GM12878 (cell line): ENCODE results near the gene DPYSL3. TPM values are rescaled to one million over a fixed set of nuclear protein-coding genes. Genes with fewer than 3 reads are reported as not detected.

Experiments used
- ATAC-seq: fragments of 200-7000 bp; cut with Tn5 transposase; 3 replicates; pipeline ENCODE4 v1.9.1; 2020; ENCODE audit warnings: mild to moderate bottlenecking, moderate library complexity
- BruUV-seq: library from RNA; stranded (reverse); fragments of 400-500 nt; replicated peaks from 2 replicates; lab custom pipeline; 2021; lab: Mats Ljungman, UMichigan
- CTCF ChIA-PET: fragments of 300-600 bp; sonication (Branson Sonifier 250); formaldehyde crosslinking; extraction: SDS; loops from one replicate; lab custom pipeline; 2021; ENCODE audit warnings: inconsistent platforms; lab: Yijun Ruan, JAX
- POLR2A ChIA-PET: fragments of 350-600 bp; formaldehyde crosslinking; extraction: SDS; loops from one replicate; lab custom pipeline; 2021; ENCODE audit warnings: inconsistent platforms; lab: Charles Lee
- RAD21 ChIA-PET: fragments of 300-600 bp; sonication (Branson Sonifier 250); formaldehyde crosslinking; loops from one replicate; lab custom pipeline; 2023; ENCODE audit warnings: antibody characterized with exemption; ENCODE audit not compliant: unreplicated experiment; lab: Charles Lee
- SMC1A ChIA-PET: fragments of 300-600 bp; sonication (Branson Sonifier 250); formaldehyde crosslinking; loops from one replicate; lab custom pipeline; 2023; ENCODE audit not compliant: unreplicated experiment, uncharacterized antibody; lab: Charles Lee
- DNase-seq: peaks from one replicate; pipeline ENCODE4 v3.0.0-alpha.2; 2011; ENCODE audit warnings: low read depth, low spot score
- FAIRE-seq: peaks from 3 replicates; lab custom pipeline; 2011; peaks lifted over from hg19 to GRCh38; lab: Jason Lieb, UNC
- H2AFZ ChIP-seq: 2 replicates; pipeline ENCODE4 v1.6.0; 2011; ENCODE audit warnings: low read depth, low read length, control low read depth; ENCODE audit not compliant: control insufficient read depth
- H3K27ac ChIP-seq: 2 replicates; pipeline ENCODE4 v1.5.1; 2011; ENCODE audit warnings: control low read depth; ENCODE audit not compliant: control insufficient read depth, insufficient read depth
- H3K27me3 ChIP-seq, 2 experiments: replicated peaks in 1 of 2; 2 replicates each; pipeline versions ENCODE4 v1.6.0 to v1.6.1; 2011; ENCODE audit warnings: low read length in 1 of 2; ENCODE audit not compliant: control insufficient read depth in 2 of 2, insufficient read depth in 2 of 2
- H3K36me3 ChIP-seq, 2 experiments: 2 replicates each; pipeline ENCODE4 v1.5.1; 2011; ENCODE audit warnings: low read length in 1 of 2; ENCODE audit not compliant: control insufficient read depth in 2 of 2, insufficient read depth in 2 of 2
- H3K4me1 ChIP-seq: 2 replicates; pipeline ENCODE4 v1.6.1; 2011; ENCODE audit warnings: mild to moderate bottlenecking, low read length, moderate library complexity, mixed read lengths; ENCODE audit not compliant: control insufficient read depth, insufficient read depth
- H3K4me2 ChIP-seq: 2 replicates; pipeline ENCODE4 v1.6.0; 2011; ENCODE audit warnings: control low read depth; ENCODE audit not compliant: control insufficient read depth, insufficient read depth
- H3K4me3 ChIP-seq: fragments of 200-600 bp; sonication (generic); 2 replicates; pipeline ENCODE4 v1.5.1; 2016
- H3K79me2 ChIP-seq: 2 replicates; pipeline ENCODE4 v1.6.0; 2011; ENCODE audit warnings: low read length; ENCODE audit not compliant: control insufficient read depth, insufficient read depth
- H3K9ac ChIP-seq: 2 replicates; pipeline ENCODE4 v1.8.0; 2011; ENCODE audit warnings: low read length, control low read depth, mixed read lengths; ENCODE audit not compliant: control insufficient read depth, insufficient read depth
- H3K9me3 ChIP-seq: replicated peaks from 3 replicates; pipeline ENCODE4 v1.5.1; 2011; ENCODE audit warnings: mild to moderate bottlenecking, low read length; ENCODE audit not compliant: control insufficient read depth, insufficient read depth
- H4K20me1 ChIP-seq: 2 replicates; pipeline ENCODE4 v1.6.0; 2011; ENCODE audit not compliant: control insufficient read depth, insufficient read depth
- BACH1 ChIP-seq: fragments of 450-650 bp; IDR thresholded peaks from 2 replicates; pipeline ENCODE4 v1.6.1; 2017; ENCODE audit warnings: mild to moderate bottlenecking, borderline replicate concordance
- CBX5 ChIP-seq: sonication (generic); IDR thresholded peaks from 2 replicates; pipeline ENCODE4 v1.6.1; 2016; ENCODE audit warnings: low read depth, moderate library complexity, mild to moderate bottlenecking, inconsistent platforms
- CEBPB ChIP-seq, 2 experiments: fragments of 150-350 bp in 1 of 2; IDR thresholded peaks; 2 replicates each; pipeline ENCODE4 v1.6.1; 2012 to 2014; ENCODE audit warnings: low read depth in 2 of 2, low read length in 2 of 2, borderline replicate concordance in 1 of 2, inconsistent platforms in 1 of 2
- CHD1 ChIP-seq: IDR thresholded peaks from 2 replicates; pipeline ENCODE4 v1.6.1; 2012; ENCODE audit warnings: low read depth, low read length, improper control_type of control experiment
- CHD4 ChIP-seq: fragments of 200-600 bp; sonication (generic); IDR thresholded peaks from 2 replicates; pipeline ENCODE4 v1.6.1; 2016; ENCODE audit warnings: mild to moderate bottlenecking
- CUX1 ChIP-seq: IDR thresholded peaks from 2 replicates; pipeline ENCODE4 v1.6.1; 2012; ENCODE audit warnings: improper control_type of control experiment, low read depth, low read length; ENCODE audit not compliant: insufficient replicate concordance
- IKZF2 ChIP-seq, 2 experiments: fragments of 450-650 bp; IDR thresholded peaks; 2 replicates each; pipeline ENCODE4 v1.6.1; 2017; ENCODE audit warnings: mild to moderate bottlenecking in 2 of 2, moderate library complexity in 2 of 2
- NFYB ChIP-seq: IDR thresholded peaks from 2 replicates; pipeline ENCODE4 v1.6.1; 2011; ENCODE audit warnings: low read depth, mild to moderate bottlenecking, low read length, improper control_type of control experiment, moderate library complexity; ENCODE audit not compliant: insufficient read depth
- NKRF ChIP-seq: fragments of 450-650 bp; conservative IDR thresholded peaks from 2 replicates; pipeline ENCODE4 v1.6.1; 2017; ENCODE audit warnings: mild to moderate bottlenecking, moderate library complexity
- PKNOX1 ChIP-seq: fragments of 450-650 bp; IDR thresholded peaks from 2 replicates; pipeline ENCODE4 v1.6.1; 2016; ENCODE audit warnings: mild to moderate bottlenecking
- RAD21 ChIP-seq: IDR thresholded peaks from 2 replicates; pipeline ENCODE4 v1.6.1; 2011; ENCODE audit warnings: mild to moderate bottlenecking, low read depth, low read length, moderate library complexity; ENCODE audit not compliant: insufficient read depth
- USF1 ChIP-seq: IDR thresholded peaks from 2 replicates; pipeline ENCODE4 v1.6.1; 2011; ENCODE audit warnings: borderline replicate concordance, low read depth, mild to moderate bottlenecking, moderate library complexity, mixed read lengths, low read length; ENCODE audit not compliant: insufficient read depth; ENCODE audit errors: extremely low read length
- USF2 ChIP-seq: IDR thresholded peaks from 2 replicates; pipeline ENCODE4 v1.6.1; 2011; ENCODE audit warnings: low read depth, low read length, improper control_type of control experiment, borderline replicate concordance
- ZNF217 ChIP-seq: fragments of 450-650 bp; IDR thresholded peaks from 2 replicates; pipeline ENCODE4 v1.6.1; 2017; ENCODE audit warnings: antibody characterized with exemption, mild to moderate bottlenecking
- ZSCAN29 ChIP-seq: fragments of 450-650 bp; IDR thresholded peaks from 2 replicates; pipeline ENCODE4 v1.6.1; 2017; ENCODE audit warnings: mild to moderate bottlenecking, moderate library complexity
- WGBS: methylation state at CpG from one replicate; pipeline ENCODE4 v1.1.6; 2016; ENCODE audit warnings: low lambda C conversion rate; ENCODE audit not compliant: insufficient replicate concordance, insufficient coverage; ENCODE audit errors: missing lambda C conversion rate; 5-methylcytosine and 5-hydroxymethylcytosine counted together
- in situ Hi-C: fragments of 300-500 bp; cut with MboI; formaldehyde crosslinking; loops from 9 replicates; pipeline ENCODE4 v1.14.3; 2018; ENCODE audit warnings: mixed read lengths
- intact Hi-C: fragments of 100-400 bp; cut with micrococcal nuclease; formaldehyde crosslinking; loops from one replicate; pipeline ENCODE4 v1.14.2; 2022; ENCODE audit not compliant: unreplicated experiment
- polyA plus RNA-seq, 11 experiments: library from polyadenylated mRNA; depleted of rRNA in 4 of 11; unstranded in 6 of 11; stranded (reverse) in 5 of 11; fragments of >200 nt; fragmentation: Nextera tagmentation in 4 of 11; fragmentation: Illumina TruSeq in 1 of 11; extraction: Ambion mirVana in 4 of 11; extraction: Trizol in 1 of 11; gene quantifications; 1 replicate in 1 of 11; 2 replicates in 10 of 11; pipeline versions ENCODE4 v1.2.1 to v1.2.3, GENCODE V29; 2011 to 2016; ENCODE audit warnings: inconsistent platforms in 2 of 11, missing spikeins in 2 of 11, low read depth in 1 of 11
- total RNA-seq, 4 experiments: library from RNA; depleted of rRNA in 3 of 4; stranded (reverse); fragments of >200 nt in 3 of 4; fragmentation: Illumina TruSeq in 1 of 4; extraction: Trizol in 1 of 4; gene quantifications; 2 replicates each; pipeline versions ENCODE4 v1.2.1 to v1.2.3, GENCODE V29; 2013 to 2021

DPYSL3 gene
- total and polyA plus RNA-seq, 10 of the 15 experiments (the other 5 are each of a cell fraction or from before 2014, with no cell fraction given) = 0.08 to 1.5 (median 0.45) TPM; not detected in 1

GRCh38 chr5:147547730-147548129, 37.9 kb upstream of the DPYSL3 start:
- no peaks in the 10 kb centered on the region for H3K4me1 ChIP-seq
- in situ Hi-C loops = no loop called here
- WGBS = 42% methylated on average over 3 of the region's 3 CpGs
- no peaks in the 10 kb centered on the region for H3K27me3 ChIP-seq
- H4K20me1 ChIP-seq = no peaks in the 10 kb centered on the region
- no peak for TF ChIP-seq USF2
- no peak for TF ChIP-seq PKNOX1
- TF ChIP-seq USF1 = no peak
- TF ChIP-seq ZNF217 = no peak
- TF ChIP-seq ZSCAN29 = no peak
- TF ChIP-seq CUX1 = no peak
- TF ChIP-seq NKRF = no peak
- TF ChIP-seq IKZF2 (IDR thresholded peaks at IDR 0.05) = no peak
- no peak for TF ChIP-seq CHD1
- no peak for TF ChIP-seq RAD21
- no peak for TF ChIP-seq CBX5
- no peak for TF ChIP-seq NFYB
- TF ChIP-seq CHD4 = no peak
- TF ChIP-seq BACH1 = no peak
- no peak for TF ChIP-seq CEBPB (IDR thresholded peaks at IDR 0.05; ENCODE audit: borderline replicate concordance in 1 of 2, low read depth in 2 of 2, low read length in 2 of 2)
- ChIA-PET RAD21 (no interaction called here), SMC1A (no interaction called here), CTCF (no interaction called here), POLR2A (no interaction called here)
- no peaks in the 10 kb centered on the region for H3K9me3 ChIP-seq
- ATAC-seq = no peak
- H3K4me2 ChIP-seq = no peak overlapping the region
- no peaks in the 10 kb centered on the region for H3K36me3 ChIP-seq
- H2AFZ ChIP-seq = no peak overlapping the region
- no peak for DNase-seq
- no peaks in the 10 kb centered on the region for H3K79me2 ChIP-seq
- FAIRE-seq = no peak
- BruUV-seq = no TSS peak
- H3K9ac ChIP-seq = no peak overlapping the region
- no peak overlapping the region for H3K27ac ChIP-seq
- no peak overlapping the region for H3K4me3 ChIP-seq
- intact Hi-C loops = no loop called here
